HG03558 (cell line): ENCODE results near the gene OR4M1.
"Not testable (repeated sequence)": the region's sequence is repeated elsewhere in the genome, so short reads cannot be mapped to it uniquely, and the experiment has no call there.

Experiments
- ATAC-seq: cut with Tn5 transposase; IDR thresholded peaks from one replicate; pipeline ENCODE4 v1.9.1; 2021; ENCODE audit warnings: moderate number of reproducible peaks; ENCODE audit not compliant: unreplicated experiment; ENCODE audit errors: extremely low read depth

OR4M1 gene, protein sequence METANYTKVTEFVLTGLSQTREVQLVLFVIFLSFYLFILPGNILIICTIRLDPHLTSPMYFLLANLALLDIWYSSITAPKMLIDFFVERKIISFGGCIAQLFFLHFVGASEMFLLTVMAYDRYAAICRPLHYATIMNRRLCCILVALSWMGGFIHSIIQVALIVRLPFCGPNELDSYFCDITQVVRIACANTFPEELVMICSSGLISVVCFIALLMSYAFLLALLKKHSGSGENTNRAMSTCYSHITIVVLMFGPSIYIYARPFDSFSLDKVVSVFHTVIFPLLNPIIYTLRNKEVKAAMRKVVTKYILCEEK

DNA sequence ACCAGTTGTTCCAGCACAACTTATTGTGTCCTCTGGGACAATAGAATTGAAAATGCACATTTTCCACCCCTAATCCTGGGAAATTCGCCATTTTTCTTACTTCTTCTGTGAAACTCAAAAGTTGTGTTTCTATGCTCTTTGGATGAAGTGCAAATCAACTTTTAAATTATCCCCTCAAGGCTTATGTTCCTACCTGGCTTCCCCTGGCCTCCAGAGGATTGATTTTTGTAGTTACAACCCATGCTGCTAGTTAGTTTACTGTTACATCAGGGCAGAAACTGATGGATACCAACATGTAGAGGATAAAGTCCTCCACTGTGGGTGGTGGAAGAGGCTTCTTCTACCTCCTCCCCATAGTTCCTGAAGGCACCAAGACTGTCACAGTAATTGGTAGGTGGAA lies at the start of gene OR4M1:
OR4M1 (plus strand) TSS at position 301 of the 400 bp plus-strand sequence. CDS start 6,819 bp downstream, outside the sequence.
- ATAC-seq = not testable (repeated sequence)

DNA sequence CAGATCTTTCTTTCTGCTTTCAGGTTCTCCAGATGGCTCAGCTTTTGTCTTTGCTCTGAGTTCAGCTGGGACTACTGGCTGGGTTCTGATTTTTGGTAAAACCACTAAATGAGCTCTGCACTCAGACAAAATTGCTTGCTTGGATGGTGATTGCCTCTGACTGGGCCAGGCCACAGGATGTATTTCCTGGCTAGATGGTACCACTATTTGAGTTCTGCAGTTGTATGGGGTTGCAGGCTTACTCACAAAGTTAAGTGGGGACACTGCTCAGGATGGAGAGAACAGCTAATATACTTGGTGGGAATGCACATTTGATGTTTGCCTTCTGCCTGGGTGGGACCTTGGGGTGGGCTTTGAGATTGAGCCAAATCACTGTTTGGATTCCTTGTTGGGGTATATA lies 43.9 kb upstream of the OR4M1 start:
- no peak for ATAC-seq

DNA sequence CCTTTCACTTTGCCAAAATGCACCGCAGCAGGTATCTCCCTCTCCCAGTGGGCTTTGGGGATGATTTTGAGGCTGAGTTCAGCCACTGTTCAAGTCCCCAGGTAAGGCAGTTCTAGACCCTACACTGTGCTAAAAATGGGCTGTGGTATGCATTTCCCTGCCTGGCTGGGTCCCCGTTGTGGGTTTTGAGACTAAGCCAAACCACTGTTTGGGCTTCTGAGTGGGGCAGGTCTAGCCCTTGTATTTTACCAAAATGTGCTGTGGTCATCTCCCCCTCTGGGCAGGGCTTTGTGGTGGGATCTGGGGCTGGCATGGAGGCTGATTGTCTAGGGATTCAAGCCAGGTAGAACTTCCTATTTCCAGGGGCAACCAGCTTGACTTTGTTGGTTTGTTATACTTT lies 43.5 kb upstream of the OR4M1 start:
- no peak for ATAC-seq

DNA sequence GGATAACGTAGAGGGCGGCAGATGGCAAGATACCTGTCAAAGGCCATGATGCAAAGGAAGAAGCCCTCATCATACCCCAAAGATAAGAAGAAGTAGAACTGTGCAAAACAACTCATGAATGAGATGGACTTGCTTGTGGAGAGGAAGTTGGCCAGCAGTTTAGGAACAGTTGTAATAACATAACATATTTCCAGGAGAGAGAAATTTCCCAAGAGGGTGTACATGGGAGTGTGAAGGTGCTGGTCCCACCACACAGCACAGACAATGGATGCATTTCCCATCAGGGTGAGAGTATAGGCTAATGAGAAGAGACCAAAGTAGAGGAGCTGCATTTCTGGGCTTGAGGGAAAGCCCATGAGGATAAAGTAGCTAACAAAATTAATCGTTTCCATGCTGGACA lies 39.4 kb upstream of the OR4M1 start:
- not testable (repeated sequence) for ATAC-seq

DNA sequence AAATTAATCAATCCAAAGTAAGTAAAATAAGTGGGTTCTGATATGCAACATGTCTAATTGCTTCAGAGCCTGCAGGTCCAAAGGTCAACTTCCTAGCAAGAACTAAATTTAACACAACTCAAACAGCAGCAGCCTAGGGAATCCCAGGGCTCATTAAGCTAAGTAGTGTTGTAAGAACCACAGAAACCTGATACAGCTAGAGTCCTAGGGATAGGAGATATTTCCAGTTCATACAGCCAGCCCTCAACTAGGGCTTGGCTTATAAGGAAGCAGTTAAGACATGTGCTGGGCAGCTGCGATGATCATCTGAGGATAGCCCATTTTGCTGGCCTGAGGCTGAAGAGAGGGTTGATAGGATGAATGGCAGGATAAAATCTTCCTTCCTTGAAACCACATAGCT lies 30.0 kb upstream of the OR4M1 start, which contains the start of gene OR4Q3:
OR4Q3 (plus strand) TSS at position 316 of the 400 bp plus-strand sequence.
- ATAC-seq = no peak

DNA sequence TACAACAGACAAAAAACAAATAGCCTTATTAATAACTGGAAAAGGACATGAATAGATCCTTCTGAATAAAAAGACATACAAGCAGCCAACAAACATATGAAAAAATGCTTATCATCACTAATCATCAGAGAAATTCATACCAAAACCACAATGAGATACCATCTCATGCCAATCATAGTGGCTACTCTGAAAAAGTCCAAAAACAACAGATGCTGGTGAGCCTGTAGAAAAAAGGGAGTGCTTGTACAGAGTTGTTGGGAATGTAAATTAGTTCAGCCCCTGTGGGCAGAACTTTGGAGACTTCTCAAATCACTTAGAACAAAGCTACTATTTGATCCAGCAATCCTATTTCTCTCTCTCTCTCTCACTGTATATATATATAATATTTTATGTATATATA lies 21.0 kb upstream of the OR4M1 start:
- ATAC-seq = not testable (repeated sequence)

DNA sequence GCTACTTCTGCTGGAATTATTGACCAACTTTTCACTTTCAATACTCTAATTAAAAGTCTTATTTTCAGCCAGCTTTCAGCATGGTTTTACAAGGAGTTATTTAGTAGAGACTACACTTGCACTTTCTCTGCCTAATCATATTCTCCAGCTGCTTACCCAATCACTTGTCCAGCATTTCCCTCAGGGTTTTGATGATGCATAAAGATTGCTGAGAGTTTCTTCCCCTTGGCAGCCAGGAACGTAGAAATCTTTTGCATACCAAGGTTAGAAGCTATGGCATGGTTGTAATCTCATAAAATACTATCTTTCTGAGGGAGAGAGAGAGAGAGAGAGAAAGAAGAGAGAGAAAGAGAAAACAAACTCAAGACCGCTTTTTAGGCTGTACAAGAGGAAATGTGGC lies 19.1 kb upstream of the OR4M1 start:
- no peak for ATAC-seq

DNA sequence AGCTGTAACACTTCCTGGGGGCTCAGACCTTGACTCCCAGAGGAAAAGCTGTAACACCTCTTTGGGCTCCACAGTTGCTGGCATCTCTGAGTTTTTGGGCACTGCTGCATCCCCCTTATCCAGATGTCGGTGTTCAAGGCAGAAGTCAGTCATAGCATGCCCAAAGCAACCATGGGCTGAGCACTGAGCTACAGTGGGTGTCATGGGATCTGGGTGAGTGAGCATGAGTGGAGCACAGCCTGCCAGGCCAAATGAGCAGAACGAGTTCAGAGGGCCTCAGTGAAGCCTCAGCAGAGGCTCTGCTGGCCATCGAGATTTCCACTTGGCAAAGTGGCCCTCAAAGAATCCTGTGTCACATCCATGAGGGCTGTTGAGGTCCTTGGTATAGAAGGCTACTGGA lies 1.8 kb upstream of the OR4M1 start:
- ATAC-seq = not testable (repeated sequence)

DNA sequence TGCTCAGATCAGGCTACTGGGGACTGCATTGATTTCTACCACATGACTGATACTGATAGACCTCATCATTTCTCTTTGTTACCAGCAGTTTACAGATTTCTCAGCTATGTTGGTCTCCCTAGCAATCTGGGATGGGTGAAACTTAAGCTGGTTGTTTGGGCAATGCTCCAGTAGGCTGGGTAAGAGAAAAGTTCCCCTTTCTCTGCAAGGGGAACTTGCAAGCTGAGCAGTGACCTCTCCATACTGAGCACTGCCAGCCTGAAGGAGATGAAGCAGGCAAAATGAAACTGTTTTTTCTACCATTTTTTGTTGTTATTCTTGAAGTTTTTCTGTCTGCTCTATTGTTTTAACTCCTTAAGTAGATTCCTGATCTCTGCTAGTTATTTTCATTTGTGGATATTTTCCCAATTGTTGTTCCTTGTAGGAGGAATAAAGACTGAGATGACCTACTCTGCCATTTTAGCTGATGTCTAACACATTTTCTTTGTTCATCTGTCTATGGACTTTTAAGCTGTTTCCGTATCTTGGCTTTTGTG lies 1.3 kb upstream of the OR4M1 start:
- no peak for ATAC-seq

DNA sequence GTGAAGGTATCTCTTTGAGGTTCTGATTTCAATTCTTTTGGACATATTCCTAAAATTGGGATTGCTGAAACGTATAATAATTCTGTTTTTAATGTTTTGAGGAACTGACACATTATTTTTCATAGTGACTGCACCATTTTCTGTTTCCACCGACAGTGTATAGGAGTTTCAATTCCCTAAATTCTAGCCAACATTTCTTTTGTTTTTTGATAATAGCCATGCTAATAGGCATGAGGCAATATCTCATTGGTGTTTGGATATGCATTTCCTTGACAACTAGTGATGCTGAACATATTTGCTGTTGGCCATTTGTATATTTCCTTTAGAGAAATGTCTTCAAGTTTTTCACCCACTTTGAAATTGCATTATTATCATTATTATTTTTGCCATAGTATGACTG lies 850 bp upstream of the OR4M1 start:
- not testable (repeated sequence) for ATAC-seq

DNA sequence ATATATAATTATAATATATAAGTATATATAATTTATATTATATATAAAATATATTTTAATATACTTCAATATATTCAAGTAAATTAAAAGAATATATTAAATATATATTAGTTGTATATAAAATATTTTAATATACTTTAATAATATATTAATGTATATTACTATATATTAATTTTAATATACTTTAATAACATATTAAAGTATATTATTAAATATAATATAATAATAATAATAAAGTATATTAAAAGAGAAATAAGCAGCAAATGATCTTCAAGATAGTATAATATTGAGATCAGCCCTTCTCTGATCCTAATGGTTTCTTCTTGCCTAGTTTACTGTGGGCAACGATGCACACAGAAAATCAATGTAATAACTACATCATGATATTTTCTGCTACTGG lies 2.3 kb downstream of the OR4M1 start:
- no peak for ATAC-seq

DNA sequence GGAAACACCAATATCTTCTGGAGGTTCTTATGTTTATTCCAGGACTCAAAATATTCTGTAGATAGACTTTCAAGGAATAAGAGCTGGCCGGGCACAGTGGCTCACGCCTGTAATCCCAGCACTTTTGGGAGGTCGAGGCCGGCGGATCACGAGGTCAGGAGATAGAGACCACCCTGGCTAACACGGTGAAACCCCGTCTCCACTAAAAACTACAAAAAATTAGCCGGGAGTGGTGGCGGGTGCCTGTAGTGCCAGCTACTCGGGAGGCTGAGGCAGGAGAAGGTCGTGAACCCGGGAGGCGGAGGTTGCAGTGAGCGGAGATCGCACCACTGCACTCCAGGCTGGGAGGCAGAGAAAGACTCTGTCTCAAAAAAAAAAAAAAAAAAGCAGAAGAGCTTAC lies 12.5 kb downstream of the OR4M1 start:
- not testable (repeated sequence) for ATAC-seq

DNA sequence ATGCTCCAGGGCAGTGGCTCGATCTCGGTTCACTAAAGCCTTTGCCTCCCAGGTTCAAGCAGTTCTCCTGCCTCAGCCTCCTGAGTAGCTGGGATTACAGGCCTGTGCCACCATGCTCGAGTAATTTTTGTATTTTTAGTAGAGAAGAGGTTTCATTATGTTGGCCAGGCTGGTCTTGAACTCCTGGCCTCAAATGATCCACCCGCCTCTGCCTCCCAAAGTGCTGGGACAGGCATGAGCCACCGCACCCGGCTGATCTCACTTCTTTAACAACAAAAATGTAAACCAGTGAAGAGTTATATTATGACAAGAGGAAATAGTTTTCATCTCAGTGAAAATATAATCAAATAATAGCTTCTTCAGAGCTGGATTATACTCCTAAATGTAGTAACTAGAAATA lies 14.0 kb downstream of the OR4M1 start:
- not testable (repeated sequence) for ATAC-seq

DNA sequence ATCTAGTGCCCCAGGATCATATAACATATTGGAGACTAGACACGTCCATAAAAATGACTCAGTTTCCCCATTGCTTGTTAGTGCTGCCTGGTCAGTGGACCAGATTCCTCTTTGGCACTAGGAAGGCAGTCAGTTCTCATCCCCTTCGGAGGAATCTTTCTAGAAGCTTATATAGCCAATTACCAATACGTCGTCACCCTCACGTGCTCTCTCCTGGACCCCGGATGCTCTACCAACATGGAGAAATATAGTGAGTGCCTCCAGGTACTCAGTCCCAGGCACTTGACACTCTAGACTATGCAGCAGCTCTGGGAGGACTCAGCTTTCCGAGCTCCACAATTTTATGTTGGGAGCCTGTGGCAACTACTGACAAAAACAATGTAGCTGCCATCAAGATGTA lies 14.8 kb downstream of the OR4M1 start:
- ATAC-seq = not testable (repeated sequence)

DNA sequence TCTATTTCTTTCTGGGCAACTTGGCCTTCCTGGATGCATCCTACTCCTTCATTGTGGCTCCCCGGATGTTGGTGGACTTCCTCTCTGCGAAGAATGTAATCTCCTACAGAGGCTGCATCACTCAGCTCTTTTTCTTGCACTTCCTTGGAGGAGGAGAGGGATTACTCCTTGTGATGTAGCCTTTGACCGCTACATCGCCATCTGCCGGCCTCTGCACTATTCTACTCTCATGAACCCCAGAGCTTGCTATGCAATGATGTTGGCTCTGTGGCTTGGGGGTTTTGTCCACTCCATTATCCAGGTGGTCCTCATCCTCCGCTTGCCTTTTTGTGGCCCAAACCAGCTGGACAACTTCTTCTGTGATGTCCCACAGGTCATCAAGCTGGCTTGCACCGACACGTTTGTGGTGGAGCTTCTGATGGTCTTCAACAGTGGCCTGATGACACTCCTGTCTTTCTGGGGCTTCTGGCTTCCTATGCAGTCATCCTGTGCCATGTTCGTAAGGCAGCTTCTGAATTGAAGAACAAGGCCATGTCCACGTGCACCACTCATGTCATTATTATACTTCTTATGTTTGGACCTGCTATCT lies 23.3 kb downstream of the OR4M1 start:
- not testable (repeated sequence) for ATAC-seq

DNA sequence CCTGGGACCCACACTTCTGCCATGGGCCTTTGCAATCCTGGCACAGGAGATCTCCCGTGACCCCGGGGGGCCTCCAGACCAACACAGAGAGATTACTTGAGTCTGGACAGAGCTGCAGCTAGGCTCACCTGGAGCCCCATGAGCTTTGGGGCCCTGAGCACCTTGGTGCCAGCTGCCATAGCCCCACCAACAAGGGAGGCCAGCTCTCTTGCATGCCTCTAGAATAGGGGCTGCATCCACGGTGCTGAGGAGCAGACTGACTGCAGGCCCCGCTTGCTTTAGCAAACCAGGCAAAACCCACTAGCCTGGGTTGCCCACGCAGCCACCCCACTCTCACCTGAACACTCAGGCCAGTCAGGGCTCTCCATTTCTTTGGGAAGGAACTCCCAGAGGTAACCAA lies 26.6 kb downstream of the OR4M1 start:
- ATAC-seq = no peak

DNA sequence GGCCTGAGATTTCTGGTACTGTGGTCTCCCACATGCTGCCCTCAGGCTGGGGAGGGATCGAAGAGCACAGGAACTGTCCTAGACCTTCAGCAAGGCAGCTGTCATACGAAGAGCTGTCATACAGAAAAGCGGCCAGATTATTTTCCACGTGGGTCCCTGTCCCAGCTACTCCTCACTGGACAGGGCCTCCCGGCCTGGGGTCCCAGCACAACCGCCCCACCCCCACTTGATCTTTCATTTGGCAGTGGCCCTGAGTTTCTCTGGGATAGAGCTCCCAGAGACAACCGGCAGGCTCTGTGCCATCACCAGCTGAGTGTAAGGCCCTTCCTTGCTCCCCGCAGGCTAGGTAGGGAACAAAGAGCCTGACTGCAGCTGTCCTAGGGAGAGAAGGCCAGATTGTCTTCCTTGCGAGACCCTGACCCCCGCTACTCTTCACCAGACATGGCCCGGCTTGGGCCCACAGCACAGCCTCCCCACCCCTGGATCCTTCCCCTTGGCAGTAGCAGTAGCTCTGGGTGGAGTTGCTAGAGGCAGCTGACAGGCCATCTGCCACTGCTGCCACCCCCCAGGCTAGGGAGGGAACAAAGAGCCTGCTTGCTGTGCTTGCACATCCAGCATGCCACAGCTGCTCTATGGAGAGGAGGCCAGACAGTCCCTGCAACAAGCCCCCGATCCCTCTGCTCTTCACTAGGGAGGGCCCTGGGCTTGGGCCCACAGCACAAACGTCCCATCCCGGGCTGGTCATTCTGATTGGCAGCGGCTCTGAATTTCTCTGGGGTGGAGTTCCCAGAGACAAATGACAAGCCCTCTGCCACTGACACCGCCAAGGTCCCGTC lies 27.2 kb downstream of the OR4M1 start:
- ATAC-seq = no peak

DNA sequence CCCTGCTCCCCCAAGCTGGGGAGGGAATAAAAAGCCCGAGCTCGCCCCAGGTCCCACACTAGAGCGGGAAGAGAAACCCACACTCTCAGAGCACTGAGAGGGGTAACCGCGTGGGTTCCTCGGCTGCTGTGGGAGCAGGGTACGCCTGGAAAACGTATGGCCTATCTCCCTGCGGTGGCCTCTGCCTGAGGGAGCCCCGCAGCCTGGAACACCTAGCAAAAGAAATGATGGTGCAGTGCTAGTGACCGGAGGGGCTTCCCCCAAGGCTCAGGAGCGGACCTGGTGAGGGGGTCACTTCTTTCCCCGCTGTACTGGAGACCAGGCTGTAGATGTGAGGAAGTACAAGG lies 27.8 kb downstream of the OR4M1 start:
- ATAC-seq = no peak

DNA sequence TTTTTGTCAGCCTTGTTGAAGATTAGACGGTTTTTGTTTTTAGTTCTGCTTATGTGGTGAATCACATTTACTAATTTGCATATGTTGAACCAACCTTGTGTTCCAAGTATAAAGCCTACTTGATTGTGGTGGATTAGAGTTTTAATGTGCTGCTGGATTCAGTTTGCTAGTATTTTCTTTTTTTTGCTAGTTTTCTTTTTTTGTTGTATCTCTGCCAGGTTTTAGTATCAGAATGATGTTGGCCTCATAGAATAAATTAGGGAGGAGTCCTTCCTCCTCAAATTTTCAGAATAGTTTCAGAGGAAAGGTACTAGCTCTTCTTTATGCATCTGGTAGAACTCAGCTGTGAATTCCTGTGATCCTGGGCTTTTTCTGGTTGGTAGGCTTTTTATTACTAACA lies 30.2 kb downstream of the OR4M1 start, which contains the start of gene OR4N2:
OR4N2 (plus strand) TSS at position 301 of the 400 bp plus-strand sequence. CDS start 23,679 bp downstream, outside the sequence.
- not testable (repeated sequence) for ATAC-seq

DNA sequence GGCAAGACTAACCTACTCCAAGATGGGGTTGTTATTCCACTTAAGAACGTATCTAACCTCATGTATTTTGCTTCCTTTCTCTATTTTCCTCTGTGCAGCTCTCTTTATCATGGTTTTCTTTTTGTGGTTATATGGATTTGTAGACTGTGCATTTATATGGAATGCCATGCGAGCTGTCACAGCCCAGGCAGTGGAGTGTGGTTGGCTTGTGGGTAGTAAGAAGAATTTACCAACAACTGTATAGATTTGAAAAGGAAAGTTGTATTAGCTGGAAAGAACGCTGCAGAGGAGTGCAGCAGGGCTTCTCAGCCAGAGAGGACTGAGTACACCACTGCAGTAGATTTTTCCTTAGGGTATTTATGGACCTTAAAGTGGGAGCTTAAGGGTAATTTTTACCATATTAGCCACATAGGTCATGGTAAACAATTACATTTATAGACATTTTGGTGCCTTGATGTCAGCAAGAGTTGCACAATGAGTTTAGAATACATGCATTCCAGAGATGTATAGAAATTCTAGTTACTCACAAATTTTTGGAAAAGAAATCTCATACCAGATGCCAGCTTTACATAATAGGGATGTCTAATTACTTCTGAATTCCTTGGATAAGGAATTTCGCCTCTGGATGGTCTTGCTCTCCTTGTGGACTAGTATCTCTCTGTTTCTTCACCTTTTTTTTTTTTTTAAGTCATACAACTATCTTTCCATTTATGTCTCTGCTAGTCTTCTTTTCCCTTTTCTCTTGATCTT lies 40.0 kb downstream of the OR4M1 start:
- ATAC-seq = not testable (repeated sequence)
